Thyroid gland (tissue), 4 donors: Measurements from ENCODE around the gene HOXC9.

Source experiments
- CTCF ChIP-seq, 6 experiments: fragments of 200-600 bp in 3 of 6; fragments of 450-650 bp in 3 of 6; sonication (generic) in 3 of 6; IDR thresholded peaks; one replicate each; pipeline ENCODE4 v1.5.1; 2016 to 2019; ENCODE audit warnings: antibody characterized with exemption in 6 of 6, mild to moderate bottlenecking in 2 of 6, inconsistent platforms in 1 of 6, moderate library complexity in 1 of 6
- POLR2A ChIP-seq, 2 donors: fragments of 450-650 bp; IDR thresholded peaks; one replicate each; pipeline ENCODE4 v1.6.1; 2017; ENCODE audit warnings: antibody characterized with exemption in 2 of 2, mild to moderate bottlenecking in 2 of 2, moderate library complexity in 1 of 2

- TF ChIP-seq CTCF (IDR thresholded peaks at IDR 0.05) (no peak), POLR2A (IDR thresholded peaks at IDR 0.05) (no peak)
Observed at GRCh38 chr12:53985994-53986685, 13.8 kb upstream of the HOXC9 start.
